NB4 (cell line): ENCODE data around the gene ANKRD13D.

Source experiments
- CTCF ChIP-seq: IDR thresholded peaks from one replicate; pipeline ENCODE4 v1.5.1; 2012; ENCODE audit warnings: low read depth, low read length
- MYC ChIP-seq: IDR thresholded peaks from 2 replicates; pipeline ENCODE4 v1.6.1; 2011; ENCODE audit warnings: low read depth, low read length
- POLR2A ChIP-seq: IDR thresholded peaks from 2 replicates; pipeline ENCODE4 v1.6.1; 2011; ENCODE audit warnings: mild to moderate bottlenecking; ENCODE audit not compliant: insufficient read length; ENCODE audit errors: extremely low read depth
- TF ChIP-seq, protein P1 (sequence below): IDR thresholded peaks from 2 replicates; pipeline ENCODE4 v1.6.1; 2011; ENCODE audit warnings: low read depth, low read length

DNA sequence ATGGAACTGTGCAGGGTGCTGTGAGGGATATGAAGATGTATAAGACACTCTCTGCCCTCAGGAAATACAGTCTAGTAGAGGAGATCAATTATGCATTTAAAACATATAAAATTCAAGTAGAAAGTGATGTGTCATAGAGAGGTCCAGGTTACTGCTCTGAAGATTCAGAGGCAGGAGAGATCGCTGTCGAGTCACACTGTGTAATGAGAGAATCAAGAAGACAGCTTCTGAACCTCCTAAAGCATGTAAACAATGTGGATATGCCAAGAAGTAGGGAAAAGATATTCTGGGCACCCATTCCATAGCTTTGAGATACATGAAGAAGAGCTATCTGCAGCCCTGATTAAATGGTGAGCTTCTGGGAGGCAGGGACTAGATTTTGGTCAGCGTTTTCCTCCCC lies 30.9 kb downstream of the ANKRD13D start:
- TF ChIP-seq POLR2A (no peak), CTCF (no peak), MYC (no peak)
- TF ChIP-seq, protein P1, sequence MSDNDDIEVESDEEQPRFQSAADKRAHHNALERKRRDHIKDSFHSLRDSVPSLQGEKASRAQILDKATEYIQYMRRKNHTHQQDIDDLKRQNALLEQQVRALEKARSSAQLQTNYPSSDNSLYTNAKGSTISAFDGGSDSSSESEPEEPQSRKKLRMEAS, result no peak
